Measurements from ENCODE around the gene COPS6.

COPS6 gene

DNA sequence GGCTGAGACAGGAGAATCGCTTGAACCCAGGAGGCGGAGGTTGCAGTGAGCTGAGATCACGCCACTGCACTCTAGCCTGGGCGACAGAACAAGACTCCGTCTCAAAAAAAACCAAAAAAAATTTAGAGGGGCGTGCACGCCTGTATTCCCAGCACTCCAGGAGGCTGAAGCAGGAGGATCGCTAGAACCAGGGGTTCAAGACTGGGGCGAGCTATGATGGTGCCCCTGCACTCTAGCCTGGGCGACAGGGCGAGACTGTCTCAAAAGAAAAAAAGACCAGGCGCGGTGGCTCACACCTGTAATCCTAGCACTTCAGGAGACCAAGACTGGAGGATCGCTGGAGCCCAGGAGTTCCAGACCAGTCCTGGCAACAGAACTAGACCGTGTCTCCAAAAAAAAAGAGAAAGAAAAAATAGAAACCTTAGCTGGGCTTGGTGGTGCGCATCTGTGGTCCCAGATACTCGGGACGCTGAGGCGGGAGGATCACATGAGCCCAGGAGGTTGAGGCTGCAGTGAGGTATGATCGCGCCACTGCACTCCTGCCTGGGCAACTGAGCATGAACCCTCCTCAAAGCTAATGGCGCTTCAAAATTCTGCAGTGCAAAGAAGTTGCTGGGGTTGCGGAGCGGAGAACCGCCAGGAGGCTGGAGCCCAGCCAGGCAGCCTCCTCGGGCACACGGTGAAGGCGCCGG, 37.6 kb downstream of the COPS6 start:
- TF ChIP-seq TAF1 (IDR thresholded peaks at IDR 0.05; ENCODE audit: borderline replicate concordance, insufficient read depth, low read length) (no peak), SIN3A (IDR thresholded peaks at IDR 0.05; ENCODE audit: borderline replicate concordance, insufficient read depth, low read length) (no peak), POLR2AphosphoS5 (IDR thresholded peaks at IDR 0.05; ENCODE audit: low read depth, low read length) (no peak), FOXP2 (optimal IDR thresholded peaks at IDR 0.05; ENCODE audit: borderline replicate concordance, extremely low read depth, extremely low read length, insufficient read depth) (no peak)
- TF ChIP-seq, protein P1, sequence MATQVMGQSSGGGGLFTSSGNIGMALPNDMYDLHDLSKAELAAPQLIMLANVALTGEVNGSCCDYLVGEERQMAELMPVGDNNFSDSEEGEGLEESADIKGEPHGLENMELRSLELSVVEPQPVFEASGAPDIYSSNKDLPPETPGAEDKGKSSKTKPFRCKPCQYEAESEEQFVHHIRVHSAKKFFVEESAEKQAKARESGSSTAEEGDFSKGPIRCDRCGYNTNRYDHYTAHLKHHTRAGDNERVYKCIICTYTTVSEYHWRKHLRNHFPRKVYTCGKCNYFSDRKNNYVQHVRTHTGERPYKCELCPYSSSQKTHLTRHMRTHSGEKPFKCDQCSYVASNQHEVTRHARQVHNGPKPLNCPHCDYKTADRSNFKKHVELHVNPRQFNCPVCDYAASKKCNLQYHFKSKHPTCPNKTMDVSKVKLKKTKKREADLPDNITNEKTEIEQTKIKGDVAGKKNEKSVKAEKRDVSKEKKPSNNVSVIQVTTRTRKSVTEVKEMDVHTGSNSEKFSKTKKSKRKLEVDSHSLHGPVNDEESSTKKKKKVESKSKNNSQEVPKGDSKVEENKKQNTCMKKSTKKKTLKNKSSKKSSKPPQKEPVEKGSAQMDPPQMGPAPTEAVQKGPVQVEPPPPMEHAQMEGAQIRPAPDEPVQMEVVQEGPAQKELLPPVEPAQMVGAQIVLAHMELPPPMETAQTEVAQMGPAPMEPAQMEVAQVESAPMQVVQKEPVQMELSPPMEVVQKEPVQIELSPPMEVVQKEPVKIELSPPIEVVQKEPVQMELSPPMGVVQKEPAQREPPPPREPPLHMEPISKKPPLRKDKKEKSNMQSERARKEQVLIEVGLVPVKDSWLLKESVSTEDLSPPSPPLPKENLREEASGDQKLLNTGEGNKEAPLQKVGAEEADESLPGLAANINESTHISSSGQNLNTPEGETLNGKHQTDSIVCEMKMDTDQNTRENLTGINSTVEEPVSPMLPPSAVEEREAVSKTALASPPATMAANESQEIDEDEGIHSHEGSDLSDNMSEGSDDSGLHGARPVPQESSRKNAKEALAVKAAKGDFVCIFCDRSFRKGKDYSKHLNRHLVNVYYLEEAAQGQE (IDR thresholded peaks at IDR 0.05; ENCODE audit: insufficient read depth in 1 of 2, low read depth in 2 of 2, low read length in 2 of 2) = no peak

DNA sequence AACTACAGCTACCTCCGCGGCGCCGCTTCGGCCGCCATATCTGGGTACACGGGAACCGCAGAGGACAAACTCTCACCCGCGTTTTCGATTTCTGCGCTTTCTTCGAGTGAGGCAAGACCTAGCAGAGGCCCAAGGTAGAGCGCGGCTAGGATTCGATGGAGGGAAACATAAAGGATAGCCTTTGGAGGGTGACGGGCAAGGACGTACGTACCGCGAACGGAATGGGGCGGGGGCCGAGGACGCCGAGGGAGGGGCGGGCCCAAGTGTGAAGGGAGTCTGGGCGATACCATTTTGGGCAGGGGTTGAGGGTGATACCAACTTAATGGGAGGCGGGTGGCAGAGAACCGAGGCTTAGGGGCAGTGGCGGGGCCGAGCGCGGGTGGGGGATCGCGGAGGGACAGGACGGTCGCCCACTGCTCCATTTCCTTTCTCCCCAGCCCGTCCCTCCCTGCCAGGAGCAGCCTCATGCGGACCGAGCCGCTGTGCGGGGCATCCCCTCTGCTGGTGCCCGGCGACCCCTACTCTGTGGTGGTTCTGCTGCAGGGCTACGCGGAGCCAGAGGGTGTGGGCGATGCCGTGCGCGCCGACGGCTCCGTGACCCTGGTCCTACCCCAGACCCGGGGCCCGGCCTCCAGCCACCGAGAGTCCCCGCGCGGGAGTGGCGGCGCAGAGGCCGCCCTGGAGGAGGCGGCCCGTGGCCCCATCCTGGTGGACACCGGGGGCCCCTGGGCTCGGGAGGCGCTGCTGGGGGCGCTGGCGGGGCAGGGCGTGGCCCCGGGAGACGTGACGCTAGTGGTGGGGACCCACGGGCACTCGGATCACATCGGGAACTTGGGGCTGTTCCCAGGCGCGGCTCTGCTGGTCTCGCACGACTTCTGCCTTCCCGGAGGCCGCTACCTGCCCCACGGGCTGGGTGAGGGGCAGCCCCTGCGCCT, 38.4 kb downstream of the COPS6 start, which contains the start of gene MBLAC1:
MBLAC1 (plus strand) TSS at position 37 of the 935 bp plus-strand sequence; CDS start at position 466, 429 bp downstream.
- TF ChIP-seq, protein P1 (IDR thresholded peaks at IDR 0.05; ENCODE audit: insufficient read depth in 1 of 2, low read depth in 2 of 2, low read length in 2 of 2) = peak in 1 of 2 experiments; percentile 56; a peak in 1 of 4 replicates
- TF ChIP-seq FOXP2 (optimal IDR thresholded peaks at IDR 0.05; ENCODE audit: borderline replicate concordance, extremely low read depth, extremely low read length, insufficient read depth) = no peak
- TF ChIP-seq TAF1 (IDR thresholded peaks at IDR 0.05; ENCODE audit: borderline replicate concordance, insufficient read depth, low read length) = peak; percentile 87; the same call in 1 of the 2 replicates
- TF ChIP-seq POLR2AphosphoS5 (IDR thresholded peaks at IDR 0.05; ENCODE audit: low read depth, low read length) = peak; percentile 96
- no peak for TF ChIP-seq SIN3A (IDR thresholded peaks at IDR 0.05; ENCODE audit: borderline replicate concordance, insufficient read depth, low read length)

DNA sequence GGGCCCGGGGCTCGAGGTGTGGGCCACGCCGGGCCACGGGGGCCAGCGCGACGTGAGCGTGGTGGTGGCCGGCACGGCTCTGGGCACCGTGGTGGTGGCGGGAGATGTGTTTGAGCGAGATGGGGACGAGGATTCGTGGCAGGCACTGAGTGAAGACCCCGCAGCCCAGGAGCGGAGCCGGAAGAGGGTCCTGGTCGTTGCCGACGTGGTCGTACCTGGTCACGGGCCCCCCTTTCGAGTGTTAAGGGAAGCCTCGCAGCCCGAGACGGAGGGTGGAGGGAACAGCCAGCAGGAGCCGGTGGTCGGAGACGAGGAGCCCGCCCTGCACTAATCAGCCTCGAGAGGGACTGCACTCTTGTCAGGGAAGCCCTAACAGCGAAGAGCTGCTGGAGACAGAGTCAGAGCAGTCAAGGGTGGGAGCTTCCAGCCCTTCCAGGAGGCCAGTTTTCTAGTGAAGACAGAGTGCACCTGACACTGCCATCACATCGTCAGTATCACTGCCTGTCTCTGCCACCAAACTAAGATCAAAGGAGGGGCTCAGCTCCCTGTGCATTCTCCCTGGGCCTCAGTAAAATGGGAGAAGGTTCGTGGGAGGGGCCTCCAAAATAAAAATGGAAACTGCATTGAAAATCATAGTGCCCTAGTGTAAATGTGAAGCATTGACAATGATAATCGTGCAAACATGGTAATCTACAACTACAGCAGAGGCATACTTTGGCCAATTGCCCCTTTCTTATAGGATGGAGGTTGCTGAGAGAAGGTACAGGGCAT, 39.3 kb downstream of the COPS6 start:
- no peak for TF ChIP-seq TAF1 (IDR thresholded peaks at IDR 0.05; ENCODE audit: borderline replicate concordance, insufficient read depth, low read length)
- no peak for TF ChIP-seq FOXP2 (optimal IDR thresholded peaks at IDR 0.05; ENCODE audit: borderline replicate concordance, extremely low read depth, extremely low read length, insufficient read depth)
- TF ChIP-seq, protein P1 (IDR thresholded peaks at IDR 0.05; ENCODE audit: insufficient read depth in 1 of 2, low read depth in 2 of 2, low read length in 2 of 2) = no peak
- TF ChIP-seq SIN3A (IDR thresholded peaks at IDR 0.05; ENCODE audit: borderline replicate concordance, insufficient read depth, low read length) = no peak
- no peak for TF ChIP-seq POLR2AphosphoS5 (IDR thresholded peaks at IDR 0.05; ENCODE audit: low read depth, low read length)

DNA sequence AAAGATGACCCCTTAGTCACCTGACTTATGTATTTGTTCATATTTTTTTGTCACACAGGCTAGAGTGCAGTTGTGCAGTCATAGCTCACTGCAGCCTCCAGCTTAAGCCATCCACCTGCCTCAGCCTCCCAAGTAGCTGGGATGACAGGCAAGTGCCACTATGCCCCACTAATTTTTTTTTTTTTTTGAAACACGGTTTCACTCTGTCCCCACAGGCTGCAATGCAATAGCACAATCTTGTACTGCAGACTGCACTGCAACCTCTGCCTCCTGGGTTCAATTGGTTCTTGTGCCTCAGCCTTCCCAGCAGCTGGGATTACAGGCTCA, 39.8 kb downstream of the COPS6 start:
- TF ChIP-seq FOXP2 (optimal IDR thresholded peaks at IDR 0.05; ENCODE audit: borderline replicate concordance, extremely low read depth, extremely low read length, insufficient read depth) (no peak), SIN3A (IDR thresholded peaks at IDR 0.05; ENCODE audit: borderline replicate concordance, insufficient read depth, low read length) (no peak), POLR2AphosphoS5 (IDR thresholded peaks at IDR 0.05; ENCODE audit: low read depth, low read length) (no peak), TAF1 (IDR thresholded peaks at IDR 0.05; ENCODE audit: borderline replicate concordance, insufficient read depth, low read length) (no peak)
- TF ChIP-seq, protein P1 (IDR thresholded peaks at IDR 0.05; ENCODE audit: insufficient read depth in 1 of 2, low read depth in 2 of 2, low read length in 2 of 2) = no peak

All from PFSK-1 (cell line).